Measurements from ENCODE around the gene GPR17.

- TF ChIP-seq, protein P1, sequence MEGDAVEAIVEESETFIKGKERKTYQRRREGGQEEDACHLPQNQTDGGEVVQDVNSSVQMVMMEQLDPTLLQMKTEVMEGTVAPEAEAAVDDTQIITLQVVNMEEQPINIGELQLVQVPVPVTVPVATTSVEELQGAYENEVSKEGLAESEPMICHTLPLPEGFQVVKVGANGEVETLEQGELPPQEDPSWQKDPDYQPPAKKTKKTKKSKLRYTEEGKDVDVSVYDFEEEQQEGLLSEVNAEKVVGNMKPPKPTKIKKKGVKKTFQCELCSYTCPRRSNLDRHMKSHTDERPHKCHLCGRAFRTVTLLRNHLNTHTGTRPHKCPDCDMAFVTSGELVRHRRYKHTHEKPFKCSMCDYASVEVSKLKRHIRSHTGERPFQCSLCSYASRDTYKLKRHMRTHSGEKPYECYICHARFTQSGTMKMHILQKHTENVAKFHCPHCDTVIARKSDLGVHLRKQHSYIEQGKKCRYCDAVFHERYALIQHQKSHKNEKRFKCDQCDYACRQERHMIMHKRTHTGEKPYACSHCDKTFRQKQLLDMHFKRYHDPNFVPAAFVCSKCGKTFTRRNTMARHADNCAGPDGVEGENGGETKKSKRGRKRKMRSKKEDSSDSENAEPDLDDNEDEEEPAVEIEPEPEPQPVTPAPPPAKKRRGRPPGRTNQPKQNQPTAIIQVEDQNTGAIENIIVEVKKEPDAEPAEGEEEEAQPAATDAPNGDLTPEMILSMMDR (IDR thresholded peaks at IDR 0.05; ENCODE audit: insufficient read depth, low read depth, low read length) = no peak
- TF ChIP-seq EZH2 (IDR thresholded peaks at IDR 0.05; ENCODE audit: insufficient read depth, low read length) = no peak
Observed at GRCh38 chr2:127631541-127631996, 14.4 kb upstream of the GPR17 start.

Data from astrocyte (in vitro differentiated cells and primary cell).